Measurements from ENCODE around the gene CCT7. TPM values are rescaled to one million over a fixed set of nuclear protein-coding genes. Genes with fewer than 3 reads are reported as not detected.

Gene CCT7
- total and polyA plus RNA-seq, 2 of the 8 experiments (the other 6 are each of a cell fraction or from before 2014, with no cell fraction given): 440 to 474 TPM

DNA sequence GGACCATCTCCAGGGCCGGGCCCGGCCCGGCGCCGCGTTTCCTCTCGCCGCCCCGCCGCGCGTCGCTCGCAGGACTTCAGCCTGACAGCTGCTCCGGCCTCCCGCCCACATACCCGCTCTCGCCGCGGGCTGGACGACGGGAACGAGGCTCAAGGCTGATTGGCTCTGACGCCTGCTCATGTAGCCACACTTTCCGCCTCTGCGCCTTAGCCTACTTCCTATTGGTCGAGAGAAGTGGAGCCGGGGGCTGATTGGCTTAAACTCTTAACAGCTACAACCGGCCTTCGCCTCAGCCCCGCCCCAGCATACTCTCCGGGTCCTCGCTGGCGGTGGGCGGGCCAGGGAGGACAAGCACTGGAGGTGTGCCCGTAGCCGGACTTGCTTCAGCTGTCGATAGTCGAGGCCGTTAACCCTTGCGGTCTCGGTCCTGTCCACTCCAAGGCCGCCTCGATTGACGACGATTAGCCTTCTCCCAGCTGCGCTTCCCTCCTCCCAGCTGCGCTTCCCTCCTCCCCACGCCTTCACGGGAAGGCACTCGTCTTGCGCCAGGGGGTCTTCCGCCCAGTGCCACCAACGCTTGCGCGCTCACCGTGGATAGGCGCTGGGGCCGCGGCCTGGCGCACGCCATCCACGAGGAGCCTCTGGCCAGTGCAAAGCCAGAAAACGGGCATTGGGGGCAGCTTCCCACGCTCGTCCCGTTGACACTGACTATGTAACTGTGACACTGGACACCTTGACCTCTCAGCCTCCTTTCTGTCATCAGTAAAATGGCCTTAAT, 765 bp upstream of the CCT7 start, which contains the start of gene PRADC1 (continued):
- TF ChIP-seq, protein P1, sequence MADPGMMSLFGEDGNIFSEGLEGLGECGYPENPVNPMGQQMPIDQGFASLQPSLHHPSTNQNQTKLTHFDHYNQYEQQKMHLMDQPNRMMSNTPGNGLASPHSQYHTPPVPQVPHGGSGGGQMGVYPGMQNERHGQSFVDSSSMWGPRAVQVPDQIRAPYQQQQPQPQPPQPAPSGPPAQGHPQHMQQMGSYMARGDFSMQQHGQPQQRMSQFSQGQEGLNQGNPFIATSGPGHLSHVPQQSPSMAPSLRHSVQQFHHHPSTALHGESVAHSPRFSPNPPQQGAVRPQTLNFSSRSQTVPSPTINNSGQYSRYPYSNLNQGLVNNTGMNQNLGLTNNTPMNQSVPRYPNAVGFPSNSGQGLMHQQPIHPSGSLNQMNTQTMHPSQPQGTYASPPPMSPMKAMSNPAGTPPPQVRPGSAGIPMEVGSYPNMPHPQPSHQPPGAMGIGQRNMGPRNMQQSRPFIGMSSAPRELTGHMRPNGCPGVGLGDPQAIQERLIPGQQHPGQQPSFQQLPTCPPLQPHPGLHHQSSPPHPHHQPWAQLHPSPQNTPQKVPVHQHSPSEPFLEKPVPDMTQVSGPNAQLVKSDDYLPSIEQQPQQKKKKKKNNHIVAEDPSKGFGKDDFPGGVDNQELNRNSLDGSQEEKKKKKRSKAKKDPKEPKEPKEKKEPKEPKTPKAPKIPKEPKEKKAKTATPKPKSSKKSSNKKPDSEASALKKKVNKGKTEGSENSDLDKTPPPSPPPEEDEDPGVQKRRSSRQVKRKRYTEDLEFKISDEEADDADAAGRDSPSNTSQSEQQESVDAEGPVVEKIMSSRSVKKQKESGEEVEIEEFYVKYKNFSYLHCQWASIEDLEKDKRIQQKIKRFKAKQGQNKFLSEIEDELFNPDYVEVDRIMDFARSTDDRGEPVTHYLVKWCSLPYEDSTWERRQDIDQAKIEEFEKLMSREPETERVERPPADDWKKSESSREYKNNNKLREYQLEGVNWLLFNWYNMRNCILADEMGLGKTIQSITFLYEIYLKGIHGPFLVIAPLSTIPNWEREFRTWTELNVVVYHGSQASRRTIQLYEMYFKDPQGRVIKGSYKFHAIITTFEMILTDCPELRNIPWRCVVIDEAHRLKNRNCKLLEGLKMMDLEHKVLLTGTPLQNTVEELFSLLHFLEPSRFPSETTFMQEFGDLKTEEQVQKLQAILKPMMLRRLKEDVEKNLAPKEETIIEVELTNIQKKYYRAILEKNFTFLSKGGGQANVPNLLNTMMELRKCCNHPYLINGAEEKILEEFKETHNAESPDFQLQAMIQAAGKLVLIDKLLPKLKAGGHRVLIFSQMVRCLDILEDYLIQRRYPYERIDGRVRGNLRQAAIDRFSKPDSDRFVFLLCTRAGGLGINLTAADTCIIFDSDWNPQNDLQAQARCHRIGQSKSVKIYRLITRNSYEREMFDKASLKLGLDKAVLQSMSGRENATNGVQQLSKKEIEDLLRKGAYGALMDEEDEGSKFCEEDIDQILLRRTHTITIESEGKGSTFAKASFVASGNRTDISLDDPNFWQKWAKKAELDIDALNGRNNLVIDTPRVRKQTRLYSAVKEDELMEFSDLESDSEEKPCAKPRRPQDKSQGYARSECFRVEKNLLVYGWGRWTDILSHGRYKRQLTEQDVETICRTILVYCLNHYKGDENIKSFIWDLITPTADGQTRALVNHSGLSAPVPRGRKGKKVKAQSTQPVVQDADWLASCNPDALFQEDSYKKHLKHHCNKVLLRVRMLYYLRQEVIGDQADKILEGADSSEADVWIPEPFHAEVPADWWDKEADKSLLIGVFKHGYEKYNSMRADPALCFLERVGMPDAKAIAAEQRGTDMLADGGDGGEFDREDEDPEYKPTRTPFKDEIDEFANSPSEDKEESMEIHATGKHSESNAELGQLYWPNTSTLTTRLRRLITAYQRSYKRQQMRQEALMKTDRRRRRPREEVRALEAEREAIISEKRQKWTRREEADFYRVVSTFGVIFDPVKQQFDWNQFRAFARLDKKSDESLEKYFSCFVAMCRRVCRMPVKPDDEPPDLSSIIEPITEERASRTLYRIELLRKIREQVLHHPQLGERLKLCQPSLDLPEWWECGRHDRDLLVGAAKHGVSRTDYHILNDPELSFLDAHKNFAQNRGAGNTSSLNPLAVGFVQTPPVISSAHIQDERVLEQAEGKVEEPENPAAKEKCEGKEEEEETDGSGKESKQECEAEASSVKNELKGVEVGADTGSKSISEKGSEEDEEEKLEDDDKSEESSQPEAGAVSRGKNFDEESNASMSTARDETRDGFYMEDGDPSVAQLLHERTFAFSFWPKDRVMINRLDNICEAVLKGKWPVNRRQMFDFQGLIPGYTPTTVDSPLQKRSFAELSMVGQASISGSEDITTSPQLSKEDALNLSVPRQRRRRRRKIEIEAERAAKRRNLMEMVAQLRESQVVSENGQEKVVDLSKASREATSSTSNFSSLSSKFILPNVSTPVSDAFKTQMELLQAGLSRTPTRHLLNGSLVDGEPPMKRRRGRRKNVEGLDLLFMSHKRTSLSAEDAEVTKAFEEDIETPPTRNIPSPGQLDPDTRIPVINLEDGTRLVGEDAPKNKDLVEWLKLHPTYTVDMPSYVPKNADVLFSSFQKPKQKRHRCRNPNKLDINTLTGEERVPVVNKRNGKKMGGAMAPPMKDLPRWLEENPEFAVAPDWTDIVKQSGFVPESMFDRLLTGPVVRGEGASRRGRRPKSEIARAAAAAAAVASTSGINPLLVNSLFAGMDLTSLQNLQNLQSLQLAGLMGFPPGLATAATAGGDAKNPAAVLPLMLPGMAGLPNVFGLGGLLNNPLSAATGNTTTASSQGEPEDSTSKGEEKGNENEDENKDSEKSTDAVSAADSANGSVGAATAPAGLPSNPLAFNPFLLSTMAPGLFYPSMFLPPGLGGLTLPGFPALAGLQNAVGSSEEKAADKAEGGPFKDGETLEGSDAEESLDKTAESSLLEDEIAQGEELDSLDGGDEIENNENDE (IDR thresholded peaks at IDR 0.05; ENCODE audit: insufficient replicate concordance, low read length): no peak
- TF ChIP-seq NANOG (IDR thresholded peaks at IDR 0.05; ENCODE audit: insufficient read depth, low read depth, low read length, poor library complexity, severe bottlenecking): no peak
- TF ChIP-seq SRF (IDR thresholded peaks at IDR 0.05; ENCODE audit: low read depth, low read length): no peak
- TF ChIP-seq, protein P2, sequence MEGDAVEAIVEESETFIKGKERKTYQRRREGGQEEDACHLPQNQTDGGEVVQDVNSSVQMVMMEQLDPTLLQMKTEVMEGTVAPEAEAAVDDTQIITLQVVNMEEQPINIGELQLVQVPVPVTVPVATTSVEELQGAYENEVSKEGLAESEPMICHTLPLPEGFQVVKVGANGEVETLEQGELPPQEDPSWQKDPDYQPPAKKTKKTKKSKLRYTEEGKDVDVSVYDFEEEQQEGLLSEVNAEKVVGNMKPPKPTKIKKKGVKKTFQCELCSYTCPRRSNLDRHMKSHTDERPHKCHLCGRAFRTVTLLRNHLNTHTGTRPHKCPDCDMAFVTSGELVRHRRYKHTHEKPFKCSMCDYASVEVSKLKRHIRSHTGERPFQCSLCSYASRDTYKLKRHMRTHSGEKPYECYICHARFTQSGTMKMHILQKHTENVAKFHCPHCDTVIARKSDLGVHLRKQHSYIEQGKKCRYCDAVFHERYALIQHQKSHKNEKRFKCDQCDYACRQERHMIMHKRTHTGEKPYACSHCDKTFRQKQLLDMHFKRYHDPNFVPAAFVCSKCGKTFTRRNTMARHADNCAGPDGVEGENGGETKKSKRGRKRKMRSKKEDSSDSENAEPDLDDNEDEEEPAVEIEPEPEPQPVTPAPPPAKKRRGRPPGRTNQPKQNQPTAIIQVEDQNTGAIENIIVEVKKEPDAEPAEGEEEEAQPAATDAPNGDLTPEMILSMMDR (IDR thresholded peaks at IDR 0.05; ENCODE audit: control extremely low read depth in 1 of 3, insufficient read depth in 1 of 3, low read depth in 1 of 3, low read length in 3 of 3): no peak
- TF ChIP-seq, protein P3, sequence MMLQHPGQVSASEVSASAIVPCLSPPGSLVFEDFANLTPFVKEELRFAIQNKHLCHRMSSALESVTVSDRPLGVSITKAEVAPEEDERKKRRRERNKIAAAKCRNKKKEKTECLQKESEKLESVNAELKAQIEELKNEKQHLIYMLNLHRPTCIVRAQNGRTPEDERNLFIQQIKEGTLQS (IDR thresholded peaks at IDR 0.05; ENCODE audit: insufficient read depth, low read depth, low read length): no peak
- peak; percentile 67; the same call in 1 of the 2 replicates for TF ChIP-seq CREB1 (IDR thresholded peaks at IDR 0.05)
- TF ChIP-seq HDAC6 (IDR thresholded peaks at IDR 0.05; ENCODE audit: low read depth, low read length): no peak

Data from H1 (cell line).